Thyroid gland (tissue), 4 donors: ENCODE results near the gene KRT8. TPM values are rescaled to one million over a fixed set of nuclear protein-coding genes. Genes with fewer than 3 reads are reported as not detected.
"Not testable (repeated sequence)": the region's sequence is repeated elsewhere in the genome, so short reads cannot be mapped to it uniquely, and the experiment has no call there.

Experiments
- DNase-seq, 2 donors: peaks; one replicate each; pipeline ENCODE4 v3.0.0-alpha.2; 2019
- H3K27ac ChIP-seq, 3 donors: fragments of 200-600 bp; sonication (generic); 1 replicate in 2 of 3; 2 replicates in 1 of 3; pipeline ENCODE4 v1.5.1; 2016 to 2019; ENCODE audit warnings: mild to moderate bottlenecking in 1 of 3, moderate library complexity in 1 of 3
- H3K27me3 ChIP-seq: fragments of 200-600 bp; sonication (generic); one replicate; pipeline ENCODE4 v1.5.1; 2019
- H3K36me3 ChIP-seq, 2 donors: fragments of 200-600 bp; sonication (generic); one replicate each; pipeline ENCODE4 v1.5.1; 2016 to 2019
- H3K4me1 ChIP-seq, 2 donors: fragments of 200-600 bp; sonication (generic); one replicate each; pipeline ENCODE4 v1.5.1; 2017 to 2019
- H3K4me3 ChIP-seq, 3 donors: fragments of 200-600 bp; sonication (generic); replicated peaks in 1 of 3; 1 replicate in 2 of 3; 2 replicates in 1 of 3; pipeline ENCODE4 v1.5.1; 2016; ENCODE audit warnings: mild to moderate bottlenecking in 1 of 3
- H3K9me3 ChIP-seq: fragments of 200-600 bp; sonication (generic); one replicate; pipeline ENCODE4 v1.5.1; 2017
- CTCF ChIP-seq, 6 experiments: fragments of 200-600 bp in 3 of 6; fragments of 450-650 bp in 3 of 6; sonication (generic) in 3 of 6; IDR thresholded peaks; one replicate each; pipeline ENCODE4 v1.5.1; 2016 to 2019; ENCODE audit warnings: antibody characterized with exemption in 6 of 6, mild to moderate bottlenecking in 2 of 6, inconsistent platforms in 1 of 6, moderate library complexity in 1 of 6
- POLR2A ChIP-seq, 2 donors: fragments of 450-650 bp; IDR thresholded peaks; one replicate each; pipeline ENCODE4 v1.6.1; 2017; ENCODE audit warnings: antibody characterized with exemption in 2 of 2, mild to moderate bottlenecking in 2 of 2, moderate library complexity in 1 of 2
- WGBS, 2 donors: methylation state at CpG; one replicate each; pipeline ENCODE4 v1.1.5; 2017; 5-methylcytosine and 5-hydroxymethylcytosine counted together
- intact Hi-C: fragments of 100-400 bp; cut with DNase I; formaldehyde crosslinking; loops from one replicate; pipeline ENCODE4 v1.15.1; 2023
- total RNA-seq, 4 donors: library from RNA; depleted of rRNA; stranded (reverse); fragments of >200 nt; gene quantifications; one replicate each; pipeline ENCODE4 v1.2.3, GENCODE V29; 2016

Gene KRT8
- total RNA-seq, 4 donors from 2014 or later: 364 to 1,037 (median 698) TPM

DNA sequence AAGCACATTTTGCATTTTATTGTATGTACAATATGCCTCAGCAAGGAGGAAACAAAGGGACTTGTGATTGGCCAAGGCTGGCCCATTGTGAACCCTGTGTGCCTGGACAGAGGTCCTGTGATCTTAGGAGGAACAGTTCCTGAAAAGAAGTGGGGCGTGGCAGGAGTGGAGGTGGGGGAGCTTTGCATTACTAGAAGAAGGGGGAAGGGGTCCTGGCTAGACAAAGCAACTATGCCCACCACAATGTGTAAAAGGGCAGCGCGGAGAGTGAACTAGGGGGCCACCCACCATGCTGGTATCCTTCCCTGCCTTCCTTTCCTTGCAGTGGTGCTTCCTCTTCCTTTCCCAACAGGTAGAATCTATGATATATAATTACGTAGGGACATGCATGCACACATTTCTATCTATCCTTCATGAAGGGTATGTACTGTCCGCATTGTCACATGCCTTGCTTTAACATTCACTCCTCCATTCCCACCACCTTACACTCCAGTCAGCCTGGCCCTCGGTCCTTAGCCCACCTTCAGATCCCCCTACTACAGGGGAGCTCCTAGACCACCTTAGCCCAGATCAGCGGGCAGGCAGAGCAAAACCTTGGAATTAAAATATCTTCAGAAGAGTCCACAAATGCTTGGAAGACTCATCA, 12.5 kb downstream of the KRT8 start:
- Histone ChIP-seq H3K9me3 (no peaks in the 10 kb centered on the region), H3K27ac (no peak overlapping the region), H3K4me3 (no peak overlapping the region), H3K27me3 (no peaks in the 10 kb centered on the region), H3K4me1 (peaks cover 17 to 23% of the 10 kb centered on the region in 2 donors), H3K36me3 (peaks cover 2 to 7% of the 10 kb centered on the region in 2 donors)
- intact Hi-C loops: no loop called here
- WGBS, 2 donors: 91 to 93% methylated on average over 6 to 7 of the region's 7 CpGs
- DNase-seq: no peak
- TF ChIP-seq CTCF (IDR thresholded peaks at IDR 0.05): no peak

- Histone ChIP-seq H3K36me3 (no peaks in the 10 kb centered on the region), H3K9me3 (no peaks in the 10 kb centered on the region), H3K27ac (no peak overlapping the region), H3K27me3 (no peaks in the 10 kb centered on the region), H3K4me3 (no peak overlapping the region), H3K4me1 (peaks cover 10 to 11% of the 10 kb centered on the region in 2 donors)
- TF ChIP-seq POLR2A (IDR thresholded peaks at IDR 0.05) (no peak), CTCF (IDR thresholded peaks at IDR 0.05) (no peak)
- intact Hi-C loops: no loop called here
- no peak for DNase-seq
- WGBS, 2 donors: 71 to 89% methylated on average over 2 of the region's 2 CpGs
Observed at GRCh38 chr12:52891044-52891443, 13.8 kb downstream of the KRT8 start.

- H3K27me3 ChIP-seq: no peaks in the 10 kb centered on the region
- 90 to 91% methylated on average over 3 of the region's 3 CpGs for WGBS, 2 donors
- TF ChIP-seq CTCF (IDR thresholded peaks at IDR 0.05) (no peak), POLR2A (IDR thresholded peaks at IDR 0.05) (no peak)
- no peaks in the 10 kb centered on the region for H3K9me3 ChIP-seq
- no peak overlapping the region for H3K27ac ChIP-seq
- intact Hi-C loops: no loop called here
- no peak for DNase-seq
- H3K4me1 ChIP-seq: peaks cover 4 to 5% of the 10 kb centered on the region in 2 donors
- H3K4me3 ChIP-seq: no peak overlapping the region
- H3K36me3 ChIP-seq: no peaks in the 10 kb centered on the region
Observed at GRCh38 chr12:52890417-52890816, 14.5 kb downstream of the KRT8 start.

DNA sequence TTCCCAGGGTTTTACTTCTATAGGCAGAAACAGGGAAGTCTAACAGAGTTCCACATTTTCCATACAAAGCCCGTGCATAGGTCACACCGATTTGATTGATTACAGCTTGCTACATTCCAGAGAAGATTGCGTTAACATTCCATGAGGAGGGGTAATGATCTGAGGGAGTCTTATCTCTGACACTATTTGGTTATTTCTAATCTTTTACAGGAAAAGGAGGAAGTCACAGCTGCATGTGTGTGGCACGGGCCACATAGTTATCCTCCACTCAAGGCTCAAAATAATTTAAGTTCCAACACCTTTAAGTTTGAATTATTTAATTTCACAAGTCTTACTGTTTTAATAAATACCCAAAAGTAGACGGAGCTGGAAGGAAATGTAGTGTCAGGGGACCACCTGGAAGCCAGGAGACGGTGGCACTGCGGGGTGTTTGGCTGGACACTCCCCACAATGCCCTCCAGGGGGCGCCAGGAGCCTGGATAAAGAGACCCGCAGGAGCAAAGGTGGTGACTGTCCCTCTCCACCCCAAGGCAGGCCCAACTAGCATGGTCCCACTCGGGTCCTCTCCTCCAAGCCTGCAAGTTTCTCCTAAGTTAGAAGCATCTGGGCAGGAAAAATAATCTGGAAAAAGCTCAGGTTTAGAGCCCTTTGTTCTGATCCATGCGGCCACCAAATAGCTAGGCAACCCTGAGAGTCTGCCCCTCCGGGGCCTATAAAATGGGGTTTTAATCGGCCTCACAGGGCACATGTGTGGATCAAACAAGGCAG, 20.2 kb downstream of the KRT8 start:
- no peak for TF ChIP-seq POLR2A (IDR thresholded peaks at IDR 0.05)
- TF ChIP-seq CTCF (IDR thresholded peaks at IDR 0.05): peak; percentile 87 to 97 (median 94)
- Histone ChIP-seq H3K9me3 (no peaks in the 10 kb centered on the region), H3K4me3 (no peak overlapping the region), H3K27ac (no peak overlapping the region), H3K27me3 (no peaks in the 10 kb centered on the region), H3K36me3 (no peaks in the 10 kb centered on the region), H3K4me1 (peaks cover 6% of the 10 kb centered on the region in 2 donors)
- 27 to 32% methylated on average over 12 to 13 of the region's 13 CpGs for WGBS, 2 donors
- peak; percentile 81 to 84 for DNase-seq
- intact Hi-C loops: loop anchor here (2.0 kb wide), 1 partner anchor 96 kb away; no protein-coding TSS in a partner anchor

GRCh38 chr12:52880499-52880898, 24.4 kb downstream of the KRT8 start:
- WGBS, 2 donors: 32 to 51% methylated on average over 7 to 8 of the region's 8 CpGs
- intact Hi-C loops: not testable (repeated sequence)

More at GRCh38 chr12:52880499-52880898, 24.4 kb downstream of the KRT8 start:
- H3K4me1 ChIP-seq: peaks cover 17 to 38% of the 10 kb centered on the region in 2 donors
- H3K27ac ChIP-seq: peak overlapping the region; percentile 32 to 50 (median 48)
- H3K36me3 ChIP-seq, H3K27me3 ChIP-seq, H3K4me3 ChIP-seq, H3K9me3 ChIP-seq: not testable (repeated sequence)
- peak; percentile 82 to 83 for DNase-seq
